Measurements from ENCODE around the gene CXXC1. TPM values are rescaled to one million over a fixed set of nuclear protein-coding genes. Genes with fewer than 3 reads are reported as not detected.
"Not testable (repeated sequence)": the region's sequence is repeated elsewhere in the genome, so short reads cannot be mapped to it uniquely, and the experiment has no call there.

Gene CXXC1
- total and polyA plus RNA-seq, 9 donors: 39.1 to 77.9 (median 70.5) TPM

DNA sequence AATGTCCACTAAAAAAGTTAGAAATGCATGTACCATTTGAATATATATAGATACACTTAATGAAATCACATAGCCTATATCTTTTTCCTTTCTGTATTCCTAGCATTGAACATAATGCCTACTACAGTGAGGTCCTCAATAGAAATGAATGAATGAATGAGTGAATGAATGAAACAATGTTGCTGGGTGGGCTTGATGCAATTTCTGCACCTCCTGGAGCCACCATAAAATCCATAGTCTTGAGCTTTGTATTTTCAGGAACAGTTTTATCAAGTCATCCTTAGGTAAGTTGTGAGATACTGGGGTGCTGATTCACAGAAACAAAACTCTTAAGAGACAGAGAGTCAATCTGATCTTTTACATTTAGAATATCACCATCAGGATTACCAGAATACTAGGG lies 24.5 kb downstream of the CXXC1 start:
- Histone ChIP-seq H3K4me1 (ENCODE audit: insufficient read depth) (peaks cover 4% of the 10 kb centered on the region), H3K9me3 (no peaks in the 10 kb centered on the region), H3K36me3 (no peaks in the 10 kb centered on the region), H3K4me3 (no peak overlapping the region), H3K27ac (no peak overlapping the region), H3K27me3 (no peaks in the 10 kb centered on the region)
- DNase-seq: no peak
- intact Hi-C loops (cut with DNase I): no loop called here
- TF ChIP-seq EP300 (IDR thresholded peaks at IDR 0.05) (no peak), POLR2A (IDR thresholded peaks at IDR 0.05) (no peak)
- TF ChIP-seq, protein P1, sequence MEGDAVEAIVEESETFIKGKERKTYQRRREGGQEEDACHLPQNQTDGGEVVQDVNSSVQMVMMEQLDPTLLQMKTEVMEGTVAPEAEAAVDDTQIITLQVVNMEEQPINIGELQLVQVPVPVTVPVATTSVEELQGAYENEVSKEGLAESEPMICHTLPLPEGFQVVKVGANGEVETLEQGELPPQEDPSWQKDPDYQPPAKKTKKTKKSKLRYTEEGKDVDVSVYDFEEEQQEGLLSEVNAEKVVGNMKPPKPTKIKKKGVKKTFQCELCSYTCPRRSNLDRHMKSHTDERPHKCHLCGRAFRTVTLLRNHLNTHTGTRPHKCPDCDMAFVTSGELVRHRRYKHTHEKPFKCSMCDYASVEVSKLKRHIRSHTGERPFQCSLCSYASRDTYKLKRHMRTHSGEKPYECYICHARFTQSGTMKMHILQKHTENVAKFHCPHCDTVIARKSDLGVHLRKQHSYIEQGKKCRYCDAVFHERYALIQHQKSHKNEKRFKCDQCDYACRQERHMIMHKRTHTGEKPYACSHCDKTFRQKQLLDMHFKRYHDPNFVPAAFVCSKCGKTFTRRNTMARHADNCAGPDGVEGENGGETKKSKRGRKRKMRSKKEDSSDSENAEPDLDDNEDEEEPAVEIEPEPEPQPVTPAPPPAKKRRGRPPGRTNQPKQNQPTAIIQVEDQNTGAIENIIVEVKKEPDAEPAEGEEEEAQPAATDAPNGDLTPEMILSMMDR (IDR thresholded peaks at IDR 0.05): no peak

DNA sequence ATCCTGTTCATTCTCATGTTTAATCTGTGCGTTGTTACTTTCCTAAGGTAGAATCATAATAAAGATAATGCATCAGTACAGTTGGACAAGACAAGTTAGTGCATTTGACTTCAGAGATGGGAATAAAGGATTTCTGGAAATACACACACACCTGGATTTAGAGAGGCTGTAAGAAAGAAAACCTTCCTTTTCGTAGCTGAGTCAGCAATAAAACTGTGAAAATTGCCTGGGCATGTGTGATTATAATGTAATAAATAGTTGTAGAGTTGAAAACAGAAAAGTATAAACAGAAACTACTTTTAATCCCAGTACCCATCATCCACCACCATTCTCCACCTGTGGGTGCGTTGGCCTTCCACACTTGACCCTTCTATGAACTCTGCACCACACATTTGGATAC lies 36.6 kb downstream of the CXXC1 start:
- Histone ChIP-seq H3K9me3 (no peaks in the 10 kb centered on the region), H3K27me3 (no peaks in the 10 kb centered on the region), H3K27ac (no peak overlapping the region), H3K36me3 (no peaks in the 10 kb centered on the region), H3K4me1 (ENCODE audit: insufficient read depth) (no peaks in the 10 kb centered on the region), H3K4me3 (no peak overlapping the region)
- DNase-seq: no peak
- TF ChIP-seq EP300 (IDR thresholded peaks at IDR 0.05) (no peak), POLR2A (IDR thresholded peaks at IDR 0.05) (no peak)
- TF ChIP-seq, protein P1 (IDR thresholded peaks at IDR 0.05): no peak
- intact Hi-C loops (cut with DNase I): no loop called here
- WGBS, 3 donors: 78 to 86% (median 83%) methylated on average over 3 of the region's 3 CpGs

DNA sequence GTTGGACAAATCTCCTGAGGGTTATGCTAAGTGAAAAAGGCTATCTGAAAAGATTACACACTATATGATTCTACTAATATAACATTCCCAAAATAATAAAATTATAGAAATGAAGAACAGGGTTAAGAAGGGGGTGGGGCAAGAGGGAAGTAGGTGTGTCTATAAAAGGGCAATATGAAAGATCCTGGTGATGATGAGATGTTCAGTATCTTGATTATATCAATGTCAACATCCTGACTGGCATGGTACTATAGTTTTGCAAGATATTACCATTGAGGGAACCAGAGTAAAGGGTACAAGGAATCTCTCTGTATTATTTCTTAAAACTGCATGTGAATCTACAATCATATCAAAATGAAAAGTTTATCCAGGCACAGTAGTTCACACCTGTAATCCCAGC lies 37.9 kb downstream of the CXXC1 start:
- Histone ChIP-seq H3K9me3 (no peaks in the 10 kb centered on the region), H3K27ac (no peak overlapping the region), H3K4me3 (no peak overlapping the region), H3K4me1 (ENCODE audit: insufficient read depth) (no peaks in the 10 kb centered on the region), H3K36me3 (no peaks in the 10 kb centered on the region), H3K27me3 (no peaks in the 10 kb centered on the region)
- DNase-seq: no peak
- TF ChIP-seq EP300 (IDR thresholded peaks at IDR 0.05): no peak
- TF ChIP-seq, protein P1 (IDR thresholded peaks at IDR 0.05): no peak
- no peak for TF ChIP-seq POLR2A (IDR thresholded peaks at IDR 0.05)
- intact Hi-C loops (cut with DNase I): no loop called here

DNA sequence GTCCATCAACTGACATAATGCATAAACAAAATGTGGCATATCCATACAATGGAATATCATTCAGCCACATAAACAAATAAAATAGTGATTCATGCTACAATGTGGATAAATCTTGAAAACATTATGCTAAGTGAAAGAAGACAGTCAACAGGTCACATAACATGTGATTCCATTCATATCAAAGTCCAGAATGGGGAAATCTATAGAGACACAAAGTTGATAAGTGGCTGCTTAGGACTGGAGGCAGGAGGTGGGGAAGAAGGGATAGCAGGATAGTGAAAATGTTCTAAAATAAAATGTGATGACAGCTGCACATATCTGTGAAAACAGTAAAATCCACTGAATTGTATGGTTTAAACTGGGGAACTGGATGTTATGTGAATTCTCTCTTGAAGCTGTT lies 39.9 kb downstream of the CXXC1 start:
- TF ChIP-seq EP300 (IDR thresholded peaks at IDR 0.05): no peak
- TF ChIP-seq POLR2A (IDR thresholded peaks at IDR 0.05): no peak
- TF ChIP-seq, protein P1 (IDR thresholded peaks at IDR 0.05): no peak
- Histone ChIP-seq H3K27ac (no peak overlapping the region), H3K36me3 (no peaks in the 10 kb centered on the region), H3K4me1 (ENCODE audit: insufficient read depth) (no peaks in the 10 kb centered on the region), H3K4me3 (no peak overlapping the region), H3K27me3 (no peaks in the 10 kb centered on the region), H3K9me3 (no peaks in the 10 kb centered on the region)
- intact Hi-C loops (cut with DNase I): no loop called here
- DNase-seq: no peak

DNA sequence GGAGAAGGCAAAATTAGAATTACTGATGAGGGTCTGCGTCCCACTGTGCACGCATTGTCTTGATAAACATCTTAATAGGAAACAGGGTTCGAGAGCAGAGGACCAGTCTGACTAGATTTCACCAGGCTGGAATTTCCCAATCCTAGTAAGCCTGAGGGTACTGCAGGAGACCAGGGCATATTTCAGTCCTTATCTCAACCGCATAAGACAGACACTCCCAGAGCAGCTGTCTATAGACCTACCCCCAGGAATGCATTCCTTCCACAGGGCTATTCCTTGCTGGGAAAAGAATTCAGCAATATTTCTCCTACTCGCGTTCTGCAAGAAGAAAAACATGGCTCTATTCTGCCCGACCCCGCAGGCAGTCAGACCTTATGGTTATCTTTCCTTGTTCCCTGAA lies 45.7 kb downstream of the CXXC1 start:
- H3K4me3 ChIP-seq; H3K27me3 ChIP-seq; DNase-seq; H3K4me1 ChIP-seq (ENCODE audit: insufficient read depth); H3K27ac ChIP-seq; intact Hi-C loops (cut with DNase I); H3K9me3 ChIP-seq; H3K36me3 ChIP-seq: not testable (repeated sequence)
- 67 to 87% (median 72%) methylated on average over 8 of the region's 8 CpGs for WGBS, 3 donors
